Measurements from ENCODE around the gene MED8.
A peak's percentile ranks its signal among the peaks of the same experiment; 100 is the strongest.

MED8 gene, protein sequence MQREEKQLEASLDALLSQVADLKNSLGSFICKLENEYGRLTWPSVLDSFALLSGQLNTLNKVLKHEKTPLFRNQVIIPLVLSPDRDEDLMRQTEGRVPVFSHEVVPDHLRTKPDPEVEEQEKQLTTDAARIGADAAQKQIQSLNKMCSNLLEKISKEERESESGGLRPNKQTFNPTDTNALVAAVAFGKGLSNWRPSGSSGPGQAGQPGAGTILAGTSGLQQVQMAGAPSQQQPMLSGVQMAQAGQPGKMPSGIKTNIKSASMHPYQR

DNA sequence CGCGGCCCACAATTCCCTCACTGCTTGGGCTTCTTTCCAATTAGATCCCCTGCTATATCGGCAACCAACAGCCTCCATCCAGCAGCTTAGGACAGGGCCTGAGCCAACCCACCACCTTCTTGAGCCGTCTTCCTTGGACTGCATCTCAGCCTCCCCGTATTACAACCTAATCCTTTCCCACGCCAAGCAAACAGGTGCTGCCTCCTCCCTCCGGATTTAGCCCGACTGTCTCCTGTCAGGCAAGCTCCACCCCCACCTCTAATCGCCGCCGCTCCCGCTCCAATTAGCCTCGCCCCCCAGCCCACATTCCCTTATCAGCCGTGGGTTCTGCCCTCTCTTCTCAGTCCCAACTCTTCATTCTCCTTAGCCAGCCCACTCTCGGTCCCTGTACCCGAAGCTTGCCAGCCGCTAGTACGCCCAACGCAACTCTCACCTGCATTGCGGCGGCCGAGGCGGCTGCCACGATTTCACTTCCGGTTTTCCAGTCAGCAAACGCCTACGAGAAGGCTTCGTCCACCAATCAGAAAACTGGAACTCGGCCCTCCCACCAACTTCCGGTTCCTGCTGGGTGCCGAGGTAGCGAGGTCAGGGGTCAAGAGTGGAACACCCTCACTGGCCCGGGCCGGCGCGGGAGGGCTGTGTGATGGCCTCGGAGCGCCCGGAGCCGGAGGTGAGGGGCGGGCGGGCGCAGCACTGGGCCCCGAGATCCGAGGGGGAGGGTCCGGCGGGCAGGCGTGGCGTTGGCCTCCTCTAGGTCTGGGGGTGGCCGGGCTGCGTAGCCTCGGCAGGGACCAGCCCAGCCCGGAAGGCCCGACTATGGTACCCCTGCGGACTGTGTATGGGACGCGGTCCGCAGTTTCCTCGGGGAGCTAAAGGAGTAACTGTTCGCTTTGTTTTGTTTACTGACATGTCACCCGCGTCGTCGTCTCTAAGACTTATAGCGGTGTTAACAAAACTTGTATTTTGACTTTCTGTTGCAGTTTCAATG lies at the start of gene MED8, which contains the start of gene SZT2:
MED8 (minus strand) TSS at position 475 of the 988 bp plus-strand sequence; CDS start at position 439, 36 bp downstream.
SZT2 (plus strand) TSS at position 574 of the 988 bp plus-strand sequence; CDS start at position 644, 70 bp downstream.
- peak; percentile 59 to 96 (median 92) for DNase-seq

DNA sequence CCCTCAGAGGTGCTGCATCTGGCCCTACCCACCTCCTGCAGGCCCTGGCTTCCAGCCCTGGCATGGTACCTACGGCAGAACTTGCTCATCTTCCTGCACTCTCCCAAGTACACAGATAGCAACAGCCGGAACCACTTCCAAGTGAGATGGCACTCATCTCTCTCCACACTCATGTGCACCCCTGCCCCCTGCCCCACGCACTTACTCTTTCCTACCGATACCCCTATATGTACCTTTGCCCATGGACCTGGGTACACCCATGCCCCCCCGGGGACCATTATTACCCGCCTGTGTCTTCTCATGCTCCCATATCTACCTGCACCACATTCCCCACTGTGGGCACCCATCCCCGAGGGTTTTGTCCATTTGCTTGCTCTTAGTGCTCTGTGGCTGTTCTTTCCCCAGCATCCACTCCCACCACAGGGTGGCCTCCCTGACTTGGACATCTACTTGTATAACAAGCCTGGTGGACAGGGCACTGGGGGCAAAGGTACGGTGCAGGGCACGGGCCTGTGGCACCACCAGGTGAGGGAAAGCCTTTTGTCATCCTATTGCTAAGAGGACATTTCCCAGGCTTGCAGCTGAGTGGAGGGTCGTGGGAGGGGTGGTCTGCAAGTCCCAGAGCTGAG lies 49.5 kb upstream of the MED8 start:
- DNase-seq: no peak

DNA sequence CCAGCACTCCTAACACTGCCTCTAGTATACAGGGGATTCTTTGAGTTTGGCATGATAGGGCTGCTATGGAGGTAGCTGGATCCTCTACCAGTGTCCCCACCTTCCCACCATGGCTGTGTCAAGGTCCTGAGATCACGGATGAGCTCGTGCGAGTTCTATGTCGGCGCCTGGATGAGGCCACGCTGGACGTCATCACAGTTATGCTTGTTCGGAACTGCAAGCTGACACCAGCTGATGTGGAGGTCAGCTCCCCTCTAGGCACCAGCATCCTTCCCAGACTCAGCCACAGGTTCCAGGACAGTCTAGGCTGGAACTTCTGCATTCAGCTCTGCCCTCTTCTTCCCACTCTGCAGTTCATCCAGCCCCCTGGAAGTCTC lies 49.0 kb upstream of the MED8 start:
- no peak for DNase-seq

DNA sequence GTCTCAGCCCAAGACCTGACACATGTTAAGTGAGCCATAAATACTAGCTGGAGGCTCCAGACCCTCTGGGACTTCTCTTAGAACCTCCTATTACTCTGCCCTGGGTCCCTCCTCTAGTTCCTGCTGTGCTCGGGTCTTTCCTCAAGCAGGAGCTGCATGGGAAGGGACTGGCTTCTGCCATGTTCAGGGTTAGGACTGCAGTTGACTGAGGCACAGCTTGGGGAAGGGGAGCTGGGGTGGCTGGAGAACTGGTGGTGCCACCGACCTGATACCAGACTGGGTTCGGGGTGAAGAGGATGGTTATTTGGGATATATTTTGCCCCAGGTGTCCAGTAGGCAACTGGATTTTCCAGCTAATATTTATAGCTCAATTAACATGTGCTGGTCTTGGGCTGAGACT lies 48.4 kb upstream of the MED8 start:
- DNase-seq: no peak

DNA sequence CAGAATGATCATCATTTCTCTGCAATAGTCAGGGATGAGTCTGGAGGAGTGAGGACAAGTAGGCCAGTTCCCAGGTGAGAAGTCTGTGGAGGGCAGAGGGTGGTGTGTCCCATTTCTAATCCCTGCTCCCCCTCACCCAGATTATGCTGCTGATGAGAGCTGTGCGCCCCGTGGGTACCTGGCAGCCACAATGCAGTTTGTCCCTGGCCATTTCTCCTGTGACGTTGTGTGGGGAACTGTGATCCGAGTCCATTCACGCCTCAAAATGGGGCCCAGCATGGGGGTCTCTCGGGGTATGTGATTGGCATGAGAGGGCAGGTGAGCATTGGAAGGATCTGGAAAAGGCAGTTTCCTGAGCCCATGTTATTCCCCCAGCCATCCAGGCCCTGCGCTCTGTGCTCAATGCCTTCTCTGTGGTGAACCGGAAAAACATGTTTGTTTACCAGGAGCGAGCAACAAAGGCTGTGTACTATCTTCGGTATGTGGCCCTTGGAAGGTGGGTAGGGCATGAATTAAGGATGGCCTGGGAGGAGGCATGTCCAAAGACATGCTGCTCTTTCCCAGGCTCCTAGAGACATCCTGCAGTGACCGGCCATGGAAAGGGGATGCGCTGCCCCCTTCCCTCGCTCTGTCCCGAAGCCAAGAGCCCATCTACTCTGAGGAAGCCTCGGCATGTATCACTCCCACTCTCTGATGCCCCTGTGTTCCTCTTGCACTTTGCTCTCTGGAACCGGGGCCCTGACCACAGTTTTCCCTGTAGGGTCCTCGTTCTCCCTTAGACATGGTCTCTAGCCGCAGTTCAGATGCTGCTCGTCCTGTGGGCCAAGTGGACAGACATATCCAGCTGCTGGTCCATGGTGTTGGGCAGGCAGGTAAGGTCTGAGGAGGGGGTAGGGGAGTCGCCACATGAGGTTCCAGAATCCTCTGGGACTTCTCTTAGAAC lies 47.7 kb upstream of the MED8 start:
- no peak for DNase-seq

DNA sequence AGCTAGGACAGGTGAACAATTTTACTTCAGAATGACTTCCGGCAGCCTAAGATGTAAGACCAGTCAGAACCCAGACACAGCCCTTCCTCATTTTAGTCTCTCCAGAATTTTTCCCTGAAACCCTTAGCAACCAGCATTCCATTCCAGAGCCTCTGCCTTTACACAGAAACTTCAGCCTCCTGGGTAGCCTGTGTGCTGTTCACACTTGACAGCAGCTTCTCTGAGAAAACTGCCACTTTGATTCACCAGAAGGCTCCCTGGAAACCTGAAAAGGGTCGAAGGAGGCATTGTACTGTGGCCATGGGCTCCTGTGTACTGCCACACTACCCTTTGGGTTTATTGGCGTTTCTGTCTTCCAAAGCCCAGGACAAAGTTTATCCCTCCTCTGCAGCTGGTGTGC lies 46.8 kb upstream of the MED8 start:
- no peak for DNase-seq

DNA sequence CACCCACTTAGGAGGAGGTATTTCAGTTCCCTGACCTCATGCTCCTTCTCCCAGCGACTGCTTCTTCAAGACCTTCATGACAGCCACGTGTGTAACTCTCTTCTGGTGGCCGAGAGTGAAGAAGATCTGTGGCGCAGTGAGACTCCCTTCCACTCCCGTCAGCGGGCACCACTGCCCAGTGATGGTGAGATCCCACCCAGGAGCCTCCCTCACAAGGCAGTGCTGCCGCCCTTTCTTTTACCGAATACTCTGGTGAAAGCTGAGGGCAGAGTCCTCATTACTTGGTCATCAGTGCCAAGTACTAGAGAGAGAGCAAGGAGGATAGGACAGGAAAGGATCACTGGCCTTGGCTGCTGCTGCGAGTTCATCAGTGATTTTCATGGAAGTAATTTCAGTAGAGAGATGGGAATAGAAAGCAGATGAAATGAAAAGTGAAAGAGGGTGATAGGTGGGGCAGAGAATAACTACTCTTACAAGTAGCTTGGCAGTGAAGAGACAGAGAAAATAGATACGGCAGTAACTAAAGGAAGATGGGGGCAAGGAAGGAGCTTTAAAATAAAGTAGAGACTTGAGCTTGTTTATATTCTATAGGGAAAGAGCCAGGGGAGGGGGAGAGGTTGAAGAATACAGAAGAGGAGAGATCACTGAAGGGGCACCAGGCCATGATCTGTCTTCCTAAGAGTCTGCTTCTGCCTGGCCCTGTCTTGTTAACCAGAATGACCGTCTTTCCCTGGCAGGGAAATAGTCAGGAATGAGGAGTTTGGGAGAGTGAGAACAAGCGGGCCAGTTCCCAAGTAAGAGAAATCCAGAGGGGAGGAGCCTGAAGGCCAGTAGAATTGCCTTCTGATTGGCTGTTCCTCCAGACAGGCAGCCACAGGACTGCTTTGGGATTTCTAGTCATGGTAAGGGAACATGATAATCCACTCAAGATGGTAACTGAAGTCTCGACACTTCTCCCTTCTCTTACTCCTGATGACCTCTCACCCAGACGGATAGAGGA lies 45.8 kb upstream of the MED8 start:
- peak in 1 of 14 donors; percentile 10 for DNase-seq

DNA sequence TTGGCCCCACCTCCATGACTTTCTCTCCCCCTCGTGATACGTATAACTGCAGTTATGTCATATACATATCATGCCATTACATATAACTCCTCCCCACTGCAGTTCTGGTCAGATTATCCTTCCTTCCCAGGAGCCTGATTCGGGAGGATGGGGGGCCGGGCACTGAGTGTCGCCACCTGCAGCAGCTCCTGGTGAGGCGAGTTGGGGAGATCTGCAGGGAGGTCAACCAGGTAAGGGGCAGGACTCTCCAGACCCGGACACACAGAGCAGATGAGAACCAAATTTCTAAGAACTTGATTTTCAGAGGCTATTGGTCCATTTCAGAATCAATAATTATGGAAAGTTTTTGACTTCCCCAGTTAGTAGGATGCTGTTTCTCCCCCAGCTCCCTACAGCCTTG lies 44.7 kb upstream of the MED8 start:
- DNase-seq: no peak

DNA sequence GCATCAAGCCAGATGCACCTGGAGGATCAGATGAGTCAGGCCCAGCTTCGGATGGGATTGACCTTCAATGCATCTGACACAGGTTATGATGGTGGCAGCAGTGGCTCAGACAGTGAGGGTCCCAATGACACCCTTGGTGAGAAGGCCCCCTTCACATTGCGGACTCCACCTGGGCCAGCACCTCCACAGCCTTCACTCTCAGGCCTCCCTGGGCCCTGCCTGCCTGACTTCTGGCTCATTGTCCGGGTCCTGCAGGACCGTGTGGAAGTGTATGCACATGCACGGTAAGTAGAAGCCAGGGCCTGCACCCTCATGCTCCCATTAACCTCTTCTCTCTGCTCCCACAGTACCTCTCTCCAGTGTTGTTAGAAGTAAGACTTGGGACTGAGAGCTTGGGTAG lies 43.3 kb upstream of the MED8 start:
- no peak for DNase-seq

DNA sequence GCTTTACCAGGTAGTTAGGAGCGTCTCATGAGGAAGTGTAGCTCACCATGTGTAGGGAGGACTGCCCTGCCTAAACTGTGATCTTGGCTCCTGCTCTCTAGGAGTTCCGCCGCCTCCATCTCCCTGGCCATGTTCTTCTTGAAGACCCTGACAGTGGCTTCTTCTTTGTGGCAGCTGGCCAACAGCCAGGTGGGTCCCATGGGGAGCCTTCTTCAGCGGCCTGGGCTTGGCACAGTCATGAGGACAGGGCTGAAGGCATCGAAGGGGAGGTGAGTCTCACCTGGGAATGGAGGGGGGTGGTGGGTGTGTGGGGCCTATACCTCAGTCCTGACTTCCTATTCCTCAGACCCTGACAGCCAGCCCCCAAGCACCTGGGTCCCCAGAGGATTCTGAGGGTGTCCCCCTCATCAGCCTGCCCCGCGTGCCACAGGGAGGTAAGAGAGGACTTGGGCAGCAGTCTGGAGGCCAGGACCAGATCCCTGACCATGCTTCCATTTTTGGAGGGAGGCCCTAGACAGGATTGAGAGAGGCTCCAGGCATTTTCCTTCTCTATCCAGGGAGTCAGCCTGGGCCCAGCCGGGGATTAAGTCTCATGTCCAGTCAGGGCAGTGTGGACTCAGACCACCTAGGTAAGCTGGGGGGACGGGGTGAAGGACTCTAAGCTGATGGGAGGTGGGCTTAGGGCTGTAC lies 42.7 kb upstream of the MED8 start:
- DNase-seq: no peak

DNA sequence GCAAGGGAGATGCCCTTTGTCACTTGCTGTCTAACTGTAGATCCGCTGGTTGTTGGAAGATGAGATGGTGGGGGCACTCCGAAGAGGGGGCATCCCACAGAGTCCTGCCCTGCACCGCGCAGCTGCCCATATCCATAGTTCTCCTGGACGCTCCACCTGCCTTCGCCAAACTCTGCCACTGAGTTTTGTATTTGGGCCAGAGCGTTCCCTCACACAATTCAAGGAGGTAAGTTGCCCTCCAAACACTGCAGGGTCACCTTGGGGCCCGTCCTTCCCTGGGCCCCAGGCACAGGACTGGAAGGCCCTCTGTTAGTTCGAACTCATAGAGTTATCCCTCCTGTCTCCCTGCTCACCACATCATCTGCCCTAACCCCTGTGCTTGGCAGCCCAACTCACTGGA lies 42.1 kb upstream of the MED8 start:
- no peak for DNase-seq

DNA sequence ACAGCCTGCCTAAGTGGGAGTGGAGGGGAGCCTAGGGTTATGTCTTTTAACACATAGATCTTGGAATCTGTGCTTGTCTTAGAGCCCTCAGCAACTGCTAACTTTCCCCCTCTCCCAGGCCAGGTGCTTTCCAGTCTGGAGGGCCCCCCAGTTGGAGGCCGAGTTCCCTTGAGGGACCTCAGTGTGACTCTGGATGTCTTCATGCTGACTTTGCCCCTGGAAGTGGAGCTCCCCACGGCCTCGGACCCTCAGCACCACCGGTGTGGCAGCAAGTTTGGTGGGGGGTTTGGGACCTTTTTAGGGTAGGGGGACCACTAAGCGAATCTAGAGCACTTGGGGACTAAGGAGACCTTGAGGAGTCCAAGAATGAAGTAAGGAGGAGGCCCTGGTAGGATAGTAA lies 41.2 kb upstream of the MED8 start:
- no peak for DNase-seq

DNA sequence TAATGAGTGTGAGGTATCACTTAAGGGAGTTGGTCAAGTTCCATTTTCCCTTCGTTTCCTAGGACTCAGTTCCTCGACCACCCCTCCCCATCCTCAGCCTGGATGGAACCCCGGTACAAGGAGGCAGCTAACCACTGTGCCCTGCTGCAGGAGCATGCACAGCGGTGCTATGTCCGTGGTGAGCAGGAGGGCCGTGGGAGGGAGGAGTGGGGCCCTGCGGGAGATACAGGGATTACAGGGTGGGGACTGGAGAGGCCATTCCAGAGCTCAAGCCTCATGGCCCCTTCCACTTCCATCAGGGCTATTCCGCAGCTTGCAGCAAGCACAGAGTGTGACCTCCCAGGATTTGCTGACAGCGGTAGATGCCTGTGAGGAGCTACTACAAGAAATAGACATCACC lies 38.3 kb upstream of the MED8 start:
- no peak for DNase-seq

DNA sequence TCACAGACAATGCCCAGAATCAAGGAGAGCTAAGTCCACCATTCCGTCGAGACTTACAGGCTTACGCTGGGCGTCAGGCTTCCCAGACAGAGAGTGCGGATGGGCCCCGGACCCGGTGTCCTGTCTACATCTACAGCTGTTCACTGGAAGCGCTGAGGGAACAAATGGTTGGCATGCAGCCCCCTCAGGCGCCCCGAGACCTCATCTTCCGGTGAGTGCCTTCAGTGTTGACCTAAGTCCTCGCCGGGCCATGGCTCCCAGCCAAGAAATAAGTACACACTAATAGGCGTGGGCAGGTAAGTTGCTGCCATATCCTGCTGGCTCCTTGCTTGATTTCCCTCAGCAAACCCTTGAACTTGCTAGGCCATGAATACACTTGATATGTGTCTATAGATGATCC lies 37.9 kb upstream of the MED8 start:
- no peak for DNase-seq

DNA sequence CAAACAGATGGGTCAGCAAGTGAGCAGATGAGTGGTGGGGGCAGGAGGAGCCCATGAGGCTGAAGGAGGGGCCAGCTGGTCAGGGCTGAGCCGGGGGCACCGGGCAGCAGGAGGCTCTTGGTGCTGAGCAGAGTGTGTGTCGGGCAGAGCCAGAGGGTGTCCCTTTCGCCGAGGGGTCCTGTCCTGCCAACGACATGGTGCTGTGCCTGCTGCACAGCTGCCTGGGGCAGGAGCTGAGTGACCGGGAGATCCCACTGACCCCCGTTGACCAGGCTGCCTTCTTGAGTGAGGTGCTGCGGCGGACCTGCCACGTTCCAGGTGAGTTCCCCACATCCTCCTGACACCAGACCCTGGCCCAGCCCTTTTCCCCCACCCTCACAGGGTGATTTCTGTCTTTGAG lies 36.6 kb upstream of the MED8 start:
- DNase-seq: no peak

DNA sequence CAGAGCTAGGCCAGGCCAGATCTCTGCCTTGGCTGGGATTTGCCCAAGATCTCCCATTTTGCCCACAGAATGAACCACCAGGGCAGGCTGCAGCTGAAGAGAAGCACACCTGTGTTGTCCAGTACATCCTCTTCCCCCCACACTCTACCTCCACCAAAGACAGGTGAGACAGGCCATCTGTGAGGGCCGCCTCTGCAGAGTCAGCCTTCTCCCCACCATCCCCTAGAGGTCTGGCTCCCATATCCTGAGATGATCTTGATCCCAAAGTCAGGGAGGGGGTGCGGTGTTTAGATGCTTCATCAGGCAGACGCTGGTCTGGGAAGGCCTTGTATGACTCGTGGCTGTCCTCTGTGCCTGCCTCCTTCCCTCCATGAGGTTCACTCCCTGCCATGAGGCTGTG lies 35.4 kb upstream of the MED8 start:
- no peak for DNase-seq

DNA sequence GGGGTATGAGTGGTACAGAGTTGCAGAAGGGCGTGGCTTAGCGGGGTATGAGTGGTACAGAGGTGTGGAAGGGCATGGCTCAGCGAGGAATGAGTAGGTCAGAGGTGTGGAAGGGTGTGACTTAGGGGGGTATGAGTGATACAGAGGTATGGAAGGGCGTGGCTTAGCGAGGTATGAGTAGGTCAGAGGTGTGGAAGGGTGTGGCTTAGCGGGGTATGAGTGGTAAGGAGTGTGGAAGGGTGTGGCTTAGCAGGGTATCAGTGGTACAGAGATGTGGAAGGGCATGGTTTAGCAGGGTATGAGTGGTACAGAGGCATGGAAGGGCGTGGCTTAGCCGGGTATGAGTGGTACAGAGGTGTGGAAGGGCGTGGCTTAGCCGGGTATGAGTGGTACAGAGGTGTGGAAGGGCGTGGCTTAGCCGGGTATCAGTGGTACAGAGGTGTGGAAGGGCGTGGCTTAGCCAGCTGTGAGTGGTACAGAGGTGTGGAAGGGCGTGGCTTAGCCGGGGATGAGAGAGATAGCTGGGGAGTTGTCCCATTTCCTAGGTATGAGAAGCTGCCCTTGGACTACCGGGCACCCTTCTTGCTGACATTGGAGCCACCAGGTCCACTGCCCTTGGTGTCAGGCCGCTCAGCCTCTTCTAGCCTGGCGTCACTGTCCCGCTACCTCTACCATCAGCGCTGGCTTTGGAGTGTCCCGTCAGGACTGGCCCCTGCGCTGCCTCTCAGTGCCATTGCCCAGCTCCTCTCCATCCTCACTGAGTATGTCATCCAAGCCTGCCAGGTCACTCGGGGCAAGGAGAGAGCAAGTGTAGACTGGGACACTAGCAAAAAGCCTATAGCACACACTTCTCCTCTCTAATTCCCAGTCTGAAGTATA lies 34.3 kb upstream of the MED8 start:
- no peak for DNase-seq

DNA sequence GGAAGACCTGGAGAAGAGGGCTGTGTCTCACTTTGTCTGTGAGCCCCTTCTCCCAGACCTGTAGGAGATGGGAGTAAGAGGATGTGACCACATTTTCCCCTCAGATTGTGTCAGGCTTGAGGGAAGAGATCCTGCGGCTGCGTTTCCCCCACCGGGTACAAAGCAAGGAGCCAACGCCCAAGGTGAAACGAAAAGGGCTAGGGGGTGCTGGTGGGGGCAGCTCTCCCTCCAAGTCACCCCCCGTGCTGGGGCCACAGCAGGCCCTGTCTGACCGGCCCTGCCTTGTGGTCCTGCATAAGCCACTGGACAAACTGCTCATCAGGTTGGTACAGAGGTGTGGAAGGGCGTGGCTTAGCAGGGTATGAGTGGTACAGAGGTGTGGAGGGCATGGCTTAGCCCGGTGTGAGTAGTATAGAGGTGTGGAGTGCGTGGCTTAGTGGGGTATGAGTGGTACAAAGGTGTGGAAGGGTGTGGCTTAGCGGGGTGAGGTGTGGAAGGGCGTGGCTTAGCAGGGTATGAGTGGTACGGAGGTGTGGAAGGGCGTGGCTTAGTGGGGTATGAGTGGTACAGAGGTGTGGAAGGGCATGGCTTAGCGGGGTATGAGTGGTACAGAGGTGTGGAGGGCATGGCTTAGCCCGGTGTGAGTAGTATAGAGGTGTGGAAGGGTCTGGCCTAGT lies 33.5 kb upstream of the MED8 start:
- no peak for DNase-seq
